Activated CD8-positive, alpha-beta T cell treated with anti-CD3 and anti-CD28 coated beads, Interleukin-2, amount 10 ng/mL, durations not matched to agents 7 days and 5 days (primary cell): ENCODE data around the gene GAS2L2. TPM values are rescaled to one million over a fixed set of nuclear protein-coding genes. Genes with fewer than 3 reads are reported as not detected.
"Not testable (repeated sequence)": the region's sequence is repeated elsewhere in the genome, so short reads cannot be mapped to it uniquely, and the experiment has no call there.

Experiments used
- ATAC-seq: fragments of 150-1000 bp; cut with Tn5 transposase; one replicate; pipeline ENCODE4 v1.10.0; 2021; ENCODE audit warnings: moderate library complexity
- CTCF ChIA-PET: fragments of 350-600 bp; sonication (Branson Sonifier 250); formaldehyde crosslinking; loops from one replicate; lab custom pipeline; 2021; ENCODE audit warnings: antibody characterized with exemption; lab: Charles Lee
- POLR2A ChIA-PET: fragments of 350-600 bp; sonication (Branson Sonifier 250); formaldehyde crosslinking; loops from one replicate; lab custom pipeline; 2021; ENCODE audit warnings: antibody characterized with exemption; lab: Charles Lee
- DNase-seq: peaks from one replicate; pipeline ENCODE4 v3.0.0-alpha.2; 2020
- H3K27ac Mint-ChIP-seq: one replicate; pipeline ENCODE4 v1.8.0; 2021; ENCODE audit warnings: mild to moderate bottlenecking, mixed read lengths
- H3K27me3 Mint-ChIP-seq: one replicate; pipeline ENCODE4 v1.8.0; 2021; ENCODE audit warnings: low read depth, mixed read lengths
- H3K36me3 Mint-ChIP-seq: one replicate; pipeline ENCODE4 v1.8.0; 2021; ENCODE audit warnings: low read depth, mixed read lengths
- H3K4me1 Mint-ChIP-seq: one replicate; pipeline ENCODE4 v1.8.0; 2021; ENCODE audit warnings: low read depth, mixed read lengths
- H3K4me3 Mint-ChIP-seq: one replicate; pipeline ENCODE4 v1.8.0; 2021; ENCODE audit warnings: mild to moderate bottlenecking, mixed read lengths
- H3K9me3 Mint-ChIP-seq: one replicate; pipeline ENCODE4 v1.8.0; 2022; ENCODE audit warnings: mixed read lengths; ENCODE audit not compliant: insufficient read depth
- total RNA-seq, 2 experiments: library from RNA; stranded (reverse); gene quantifications; one replicate each; pipeline ENCODE4 v1.2.3, GENCODE V29; 2021

Gene GAS2L2
- total RNA-seq, 2 experiments from 2014 or later: not detected

GRCh38 chr17:35708149-35708548 is 44.9 kb downstream of the GAS2L2 start:
- Mint-ChIP-seq H3K9me3 (no peaks in the 10 kb centered on the region), H3K27me3 (no peaks in the 10 kb centered on the region), H3K4me1 (peaks cover 9% of the 10 kb centered on the region), H3K4me3 (no peak overlapping the region), H3K36me3 (peaks cover 22% of the 10 kb centered on the region), H3K27ac (no peak overlapping the region)
- ATAC-seq (no peak), DNase-seq (no peak)
- ChIA-PET CTCF (interaction anchor here (1.2 kb wide), 2 partner anchors 10 to 39 kb away, joined by 3 to 5 read pairs; no protein-coding TSS in a partner anchor), POLR2A (no interaction called here)

- Mint-ChIP-seq H3K27me3 (no peaks in the 10 kb centered on the region), H3K36me3 (peaks cover 28% of the 10 kb centered on the region), H3K9me3 (no peaks in the 10 kb centered on the region), H3K27ac (no peak overlapping the region), H3K4me3 (no peak overlapping the region), H3K4me1 (peaks cover 9% of the 10 kb centered on the region)
- CTCF ChIA-PET: interaction anchor here (1.0 to 1.5 kb wide), 4 partner anchors 8 to 61 kb away, joined by 3 to 5 read pairs (median 4); no protein-coding TSS in a partner anchor
- POLR2A ChIA-PET: no interaction called here
- ATAC-seq: no peak
- DNase-seq: no peak
Measured at GRCh38 chr17:35705705-35706104, 47.3 kb downstream of the GAS2L2 start.

GRCh38 chr17:35705230-35705629 is 47.8 kb downstream of the GAS2L2 start:
- DNase-seq (no peak), ATAC-seq (no peak)
- CTCF ChIA-PET: interaction anchor here (0.7 to 1.5 kb wide), 5 partner anchors 9 to 353 kb away, joined by 3 to 5 read pairs (median 3); no protein-coding TSS in a partner anchor
- Mint-ChIP-seq H3K36me3 (peaks cover 24% of the 10 kb centered on the region), H3K27me3 (no peaks in the 10 kb centered on the region), H3K4me1 (peaks cover 9% of the 10 kb centered on the region), H3K9me3 (no peaks in the 10 kb centered on the region), H3K27ac (no peak overlapping the region), H3K4me3 (no peak overlapping the region)
- POLR2A ChIA-PET: no interaction called here

- CTCF ChIA-PET: interaction anchor here (1.5 kb wide), 1 partner anchor 44 kb away, joined by 3 read pairs; no protein-coding TSS in a partner anchor
- H3K9me3 Mint-ChIP-seq, H3K27me3 Mint-ChIP-seq, H3K4me1 Mint-ChIP-seq, DNase-seq, POLR2A ChIA-PET, H3K4me3 Mint-ChIP-seq, H3K27ac Mint-ChIP-seq, ATAC-seq: not testable (repeated sequence)
- H3K36me3 Mint-ChIP-seq: peaks cover 20% of the 10 kb centered on the region
Measured at GRCh38 chr17:35703308-35703707, 49.7 kb downstream of the GAS2L2 start.

GRCh38 chr17:35701491-35701890 is 51.5 kb downstream of the GAS2L2 start:
- Mint-ChIP-seq H3K4me3 (no peak overlapping the region), H3K36me3 (peaks cover 23% of the 10 kb centered on the region), H3K27ac (no peak overlapping the region), H3K9me3 (no peaks in the 10 kb centered on the region), H3K27me3 (no peaks in the 10 kb centered on the region), H3K4me1 (peaks cover 4% of the 10 kb centered on the region)
- DNase-seq (no peak), ATAC-seq (no peak)
- ChIA-PET POLR2A (interaction anchor here (0.6 kb wide), 1 partner anchor 562 kb away, joined by 3 read pairs; no protein-coding TSS in a partner anchor), CTCF (interaction anchor here (1.3 kb wide), 1 partner anchor 46 kb away, joined by 3 read pairs; no protein-coding TSS in a partner anchor)

GRCh38 chr17:35700150-35700549 is 52.9 kb downstream of the GAS2L2 start:
- ATAC-seq (no peak), DNase-seq (no peak)
- no peaks in the 10 kb centered on the region for H3K27me3 Mint-ChIP-seq
- H3K27ac Mint-ChIP-seq: no peak overlapping the region
- H3K36me3 Mint-ChIP-seq: peaks cover 26% of the 10 kb centered on the region
- H3K4me3 Mint-ChIP-seq: no peak overlapping the region
- H3K4me1 Mint-ChIP-seq: peaks cover 3% of the 10 kb centered on the region
- no peaks in the 10 kb centered on the region for H3K9me3 Mint-ChIP-seq
- ChIA-PET CTCF (no interaction called here), POLR2A (no interaction called here)

- Mint-ChIP-seq H3K27me3 (no peaks in the 10 kb centered on the region), H3K9me3 (no peaks in the 10 kb centered on the region), H3K36me3 (peaks cover 33% of the 10 kb centered on the region), H3K4me3 (no peak overlapping the region), H3K4me1 (peaks cover 1% of the 10 kb centered on the region), H3K27ac (no peak overlapping the region)
- DNase-seq: no peak
- POLR2A ChIA-PET: no interaction called here
- CTCF ChIA-PET: no interaction called here
- no peak for ATAC-seq
Measured at GRCh38 chr17:35698800-35699199, 54.2 kb downstream of the GAS2L2 start.

GRCh38 chr17:35695613-35696012 is 57.4 kb downstream of the GAS2L2 start:
- Mint-ChIP-seq H3K27me3 (no peaks in the 10 kb centered on the region), H3K27ac (no peak overlapping the region), H3K4me1 (peaks cover 1% of the 10 kb centered on the region), H3K9me3 (no peaks in the 10 kb centered on the region), H3K4me3 (no peak overlapping the region), H3K36me3 (peaks cover 22% of the 10 kb centered on the region)
- POLR2A ChIA-PET: interaction anchor here (0.7 to 1.0 kb wide), 2 partner anchors 338 to 538 kb away, joined by 3 read pairs; no protein-coding TSS in a partner anchor
- DNase-seq (no peak), ATAC-seq (no peak)
- CTCF ChIA-PET: interaction anchor here (1.0 to 1.1 kb wide), 2 partner anchors 69 to 448 kb away, joined by 3 read pairs; no protein-coding TSS in a partner anchor

- H3K27ac Mint-ChIP-seq: no peak overlapping the region
- H3K27me3 Mint-ChIP-seq: no peaks in the 10 kb centered on the region
- ATAC-seq (no peak), DNase-seq (no peak)
- H3K9me3 Mint-ChIP-seq: no peaks in the 10 kb centered on the region
- no peak overlapping the region for H3K4me3 Mint-ChIP-seq
- ChIA-PET CTCF (interaction anchor here (0.7 to 0.9 kb wide), 2 partner anchors 13 to 82 kb away, joined by 3 read pairs; no protein-coding TSS in a partner anchor), POLR2A (no interaction called here)
- H3K4me1 Mint-ChIP-seq: peaks cover 1% of the 10 kb centered on the region
- H3K36me3 Mint-ChIP-seq: peaks cover 29% of the 10 kb centered on the region
Measured at GRCh38 chr17:35694906-35695305, 58.1 kb downstream of the GAS2L2 start.

Other genes with a start within 250 kb of the GAS2L2 start
- gene SLFN12L, start 215.6 kb downstream of the GAS2L2 start, total RNA-seq: 100 to 1,000 TPM; 115 to 123 TPM
- gene SLFN14, start 192.4 kb downstream of the GAS2L2 start, total RNA-seq: not detected
- gene PEX12, start 174.7 kb downstream of the GAS2L2 start, total RNA-seq: 1 to 10 TPM; 4.0 to 4.1 TPM
- gene AP2B1, start 165.9 kb downstream of the GAS2L2 start, total RNA-seq: 100 to 1,000 TPM; 161 to 172 TPM
- under 1 TPM in 1 of 2 experiments, not detected in 1; 0.10 TPM for gene RASL10B, start 21.6 kb downstream of the GAS2L2 start, total RNA-seq
- gene C17orf50, start 7.6 kb upstream of the GAS2L2 start, total RNA-seq: not detected
- not detected for gene MMP28, start 42.4 kb upstream of the GAS2L2 start, total RNA-seq
- gene TAF15, start 56.2 kb upstream of the GAS2L2 start, total RNA-seq: 100 to 1,000 TPM; 336 to 341 TPM
- gene HEATR9, start 115.7 kb upstream of the GAS2L2 start, total RNA-seq: 1 to 10 TPM; 1.1 TPM
- 100 to 1,000 TPM; 275 to 301 TPM for gene CCL5, start 127.1 kb upstream of the GAS2L2 start, total RNA-seq
- 10 to 100 TPM; 13.9 to 14.4 TPM for gene RDM1, start 177.5 kb upstream of the GAS2L2 start, total RNA-seq
- gene LYZL6, start 190.5 kb upstream of the GAS2L2 start, total RNA-seq: not detected
- gene CCL16, start 228.3 kb upstream of the GAS2L2 start, total RNA-seq: not detected
- not detected for gene CCL14, start 233.5 kb upstream of the GAS2L2 start, total RNA-seq
- gene CCL15, start 248.3 kb upstream of the GAS2L2 start, total RNA-seq: not detected